GM10266 (cell line): ENCODE measurements around the gene ARL15.

Experiments
- DNase-seq: peaks from one replicate; pipeline ENCODE4 v3.0.0; 2012; ENCODE audit errors: extremely low spot score
- TF ChIP-seq, protein P1 (sequence below): IDR thresholded peaks from 2 replicates; pipeline ENCODE4 v1.5.1; 2012; ENCODE audit warnings: mild to moderate bottlenecking, low read depth; ENCODE audit not compliant: control insufficient read depth, insufficient read depth; ENCODE audit errors: missing control alignments

Gene ARL15

DNA sequence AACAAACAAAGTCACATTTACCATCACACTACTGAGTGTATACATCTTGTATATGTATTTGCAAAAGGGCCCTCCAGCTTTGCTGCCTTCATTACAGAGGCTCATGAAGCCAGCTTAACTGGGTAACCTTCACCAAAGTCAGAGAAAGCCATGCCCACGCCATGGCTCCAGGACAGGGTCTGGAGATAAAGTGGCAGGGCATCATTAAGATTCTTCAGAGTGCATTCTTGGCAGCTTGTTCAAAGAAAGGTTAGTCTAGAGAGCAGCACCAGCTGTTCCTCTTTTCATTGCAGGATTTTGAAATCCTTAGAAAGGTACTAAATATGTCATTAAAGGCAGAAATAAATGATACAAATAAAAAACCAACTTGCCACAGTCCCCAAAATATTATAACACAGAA is 416.7 kb downstream of the ARL15 start:
- DNase-seq, result no peak
- TF ChIP-seq, protein P1, sequence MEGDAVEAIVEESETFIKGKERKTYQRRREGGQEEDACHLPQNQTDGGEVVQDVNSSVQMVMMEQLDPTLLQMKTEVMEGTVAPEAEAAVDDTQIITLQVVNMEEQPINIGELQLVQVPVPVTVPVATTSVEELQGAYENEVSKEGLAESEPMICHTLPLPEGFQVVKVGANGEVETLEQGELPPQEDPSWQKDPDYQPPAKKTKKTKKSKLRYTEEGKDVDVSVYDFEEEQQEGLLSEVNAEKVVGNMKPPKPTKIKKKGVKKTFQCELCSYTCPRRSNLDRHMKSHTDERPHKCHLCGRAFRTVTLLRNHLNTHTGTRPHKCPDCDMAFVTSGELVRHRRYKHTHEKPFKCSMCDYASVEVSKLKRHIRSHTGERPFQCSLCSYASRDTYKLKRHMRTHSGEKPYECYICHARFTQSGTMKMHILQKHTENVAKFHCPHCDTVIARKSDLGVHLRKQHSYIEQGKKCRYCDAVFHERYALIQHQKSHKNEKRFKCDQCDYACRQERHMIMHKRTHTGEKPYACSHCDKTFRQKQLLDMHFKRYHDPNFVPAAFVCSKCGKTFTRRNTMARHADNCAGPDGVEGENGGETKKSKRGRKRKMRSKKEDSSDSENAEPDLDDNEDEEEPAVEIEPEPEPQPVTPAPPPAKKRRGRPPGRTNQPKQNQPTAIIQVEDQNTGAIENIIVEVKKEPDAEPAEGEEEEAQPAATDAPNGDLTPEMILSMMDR, result no peak

DNA sequence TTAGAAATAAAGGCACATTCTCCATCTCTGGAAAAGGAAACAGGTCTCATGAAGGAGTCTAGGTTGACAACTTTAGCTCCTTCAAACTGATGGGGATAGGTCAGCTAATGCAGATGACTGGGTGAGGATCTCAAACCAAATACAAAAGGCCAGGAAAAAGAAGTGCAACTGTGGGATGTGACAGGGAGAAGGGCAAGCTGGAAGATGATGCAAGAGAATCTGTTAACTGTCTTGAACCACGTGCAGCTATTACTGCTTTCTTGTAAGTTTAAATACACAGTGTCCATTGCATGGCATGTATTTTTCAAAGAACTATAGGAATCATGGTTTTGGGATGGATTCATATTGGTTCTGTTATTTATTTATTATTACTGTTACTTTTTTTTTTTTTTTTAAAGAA is 418.1 kb downstream of the ARL15 start:
- TF ChIP-seq, protein P1, result no peak
- no peak for DNase-seq

DNA sequence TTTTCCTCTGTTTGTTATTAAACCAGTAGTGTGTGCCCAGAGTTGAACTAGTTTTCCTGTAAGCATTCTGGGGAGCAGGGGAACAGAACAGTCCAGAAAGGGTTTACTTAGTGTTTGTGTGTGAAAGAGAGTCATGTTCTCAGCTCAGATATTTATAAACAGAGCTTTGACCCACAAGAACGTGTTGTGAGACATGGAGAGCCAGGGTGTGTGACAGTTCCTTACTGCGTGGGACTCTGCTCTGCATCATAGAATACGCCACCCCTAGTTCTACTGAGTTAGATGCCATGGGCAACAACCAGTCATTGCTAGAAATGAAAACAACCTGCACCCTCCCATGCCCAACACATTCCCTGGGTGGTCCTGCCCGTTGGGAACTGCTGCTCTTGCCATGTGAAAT is 419.2 kb downstream of the ARL15 start:
- TF ChIP-seq, protein P1, result no peak
- no peak for DNase-seq

DNA sequence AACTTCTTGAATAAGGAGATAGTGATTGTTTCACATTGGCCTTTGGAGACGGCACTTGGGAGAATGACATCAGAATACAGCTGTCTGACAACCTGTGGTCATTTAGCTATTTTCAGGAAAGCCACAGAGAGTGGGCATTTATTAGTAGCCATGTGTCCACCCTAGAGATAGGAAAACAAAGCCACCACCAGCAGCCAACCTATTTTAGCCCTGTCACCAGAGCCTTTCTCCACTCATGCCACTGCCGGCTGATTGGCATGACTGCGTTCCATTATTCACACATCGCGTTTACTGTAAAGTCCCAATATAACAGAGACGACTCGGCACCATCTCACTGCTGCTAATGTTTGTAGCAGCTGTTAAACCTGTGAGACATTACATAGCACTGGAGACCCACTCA is 419.9 kb downstream of the ARL15 start:
- DNase-seq, result no peak
- TF ChIP-seq, protein P1, result no peak

DNA sequence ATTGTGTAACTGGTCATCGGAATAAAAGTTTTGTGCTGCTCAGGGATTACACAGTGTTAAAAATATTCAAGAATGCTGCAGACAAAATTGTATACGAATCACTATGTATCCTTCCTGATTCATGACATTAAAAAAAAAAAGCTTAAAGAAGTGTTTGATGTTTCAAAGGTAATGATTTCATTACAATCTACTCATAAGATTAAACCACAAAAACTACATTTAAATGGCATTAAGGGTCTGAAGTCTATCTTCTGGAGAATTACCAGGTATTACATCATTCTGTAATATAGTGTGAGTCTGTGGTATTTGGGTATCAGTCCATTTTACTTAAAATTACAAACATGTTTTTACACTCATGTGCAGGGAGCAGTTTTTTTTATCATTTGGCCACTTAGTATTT is 425.5 kb downstream of the ARL15 start:
- TF ChIP-seq, protein P1, result no peak
- no peak for DNase-seq

DNA sequence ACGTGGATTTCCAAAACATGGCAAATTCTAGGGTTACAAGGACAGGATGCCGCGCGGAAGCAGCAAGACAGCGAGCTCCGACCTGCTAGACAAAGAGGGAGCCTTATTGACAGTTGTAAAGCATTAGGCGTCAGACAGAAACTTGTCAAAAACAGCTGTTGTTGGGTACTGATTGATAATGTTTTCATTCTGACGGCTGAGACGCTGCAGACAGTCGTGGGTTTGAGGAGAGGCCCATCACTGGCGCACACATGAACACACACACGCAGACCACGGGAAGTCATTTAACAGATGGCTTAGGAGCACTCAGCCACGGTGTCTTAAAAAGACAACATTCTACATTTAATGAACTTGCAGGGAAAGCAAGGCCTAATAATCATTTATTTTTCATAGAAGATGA is 426.0 kb downstream of the ARL15 start:
- no peak for DNase-seq
- TF ChIP-seq, protein P1, result no peak

DNA sequence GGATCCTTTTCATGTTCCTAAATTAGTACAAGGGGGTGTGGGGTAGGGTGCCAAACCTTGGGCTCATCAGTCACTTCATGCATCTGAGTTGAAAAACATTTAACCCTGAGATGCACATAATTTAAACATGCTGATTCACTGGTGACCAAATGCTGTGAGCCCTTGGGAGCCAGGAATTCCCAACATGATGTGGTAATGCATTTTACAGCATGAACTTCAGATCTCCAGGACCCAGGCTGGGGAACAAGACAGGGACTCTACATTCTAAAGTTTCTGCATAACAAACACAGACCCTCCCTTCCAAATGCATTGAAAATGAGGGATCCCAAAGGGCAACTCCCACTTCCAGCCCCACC is 427.7 kb downstream of the ARL15 start:
- no peak for DNase-seq

More for the DNA sequence above, 427.7 kb downstream of the ARL15 start:
- TF ChIP-seq, protein P1, result no peak
